GM12864 (cell line): ENCODE results near the gene CDK19.
"Not testable (repeated sequence)": the region's sequence is repeated elsewhere in the genome, so short reads cannot be mapped to it uniquely, and the experiment has no call there.

Source experiments
- DNase-seq: peaks from one replicate; pipeline ENCODE4 v3.0.0-alpha.2; 2011; ENCODE audit warnings: low read depth
- H3K4me3 ChIP-seq: 2 replicates; pipeline ENCODE4 v1.5.1; 2011; ENCODE audit warnings: mild to moderate bottlenecking, low read depth, low read length, control low read depth
- CTCF ChIP-seq: IDR thresholded peaks from 2 replicates; pipeline ENCODE4 v1.5.1; 2011; ENCODE audit warnings: low read depth, mild to moderate bottlenecking, moderate library complexity, low read length, control low read depth, inconsistent platforms; ENCODE audit errors: missing control alignments

CDK19 gene

GRCh38 chr6:110744991-110745390 lies 70.3 kb downstream of the CDK19 start:
- no peak overlapping the region for H3K4me3 ChIP-seq
- TF ChIP-seq CTCF: no peak
- DNase-seq: no peak

GRCh38 chr6:110742552-110742951 lies 72.7 kb downstream of the CDK19 start:
- not testable (repeated sequence) for DNase-seq, H3K4me3 ChIP-seq

- no peak overlapping the region for H3K4me3 ChIP-seq
- DNase-seq: no peak
- no peak for TF ChIP-seq CTCF
These were observed 73.8 kb downstream of the CDK19 start for GRCh38 chr6:110741517-110741916.

- H3K4me3 ChIP-seq: no peak overlapping the region
- DNase-seq: no peak
- no peak for TF ChIP-seq CTCF
These were observed 76.3 kb downstream of the CDK19 start for GRCh38 chr6:110738899-110739365.

- no peak for DNase-seq
- TF ChIP-seq CTCF: no peak
- no peak overlapping the region for H3K4me3 ChIP-seq
These were observed 79.6 kb downstream of the CDK19 start for GRCh38 chr6:110735666-110736065.

GRCh38 chr6:110731898-110732297 lies 83.4 kb downstream of the CDK19 start:
- TF ChIP-seq CTCF: no peak
- no peak for DNase-seq
- no peak overlapping the region for H3K4me3 ChIP-seq

GRCh38 chr6:110731196-110731595 lies 84.1 kb downstream of the CDK19 start:
- H3K4me3 ChIP-seq: no peak overlapping the region
- DNase-seq: no peak
- no peak for TF ChIP-seq CTCF
